Adrenal gland (tissue), 5 donors: Measurements from ENCODE around the gene COL23A1.

ENCODE experiments used
- CTCF ChIP-seq, 6 experiments: fragments of 450-650 bp in 4 of 6; fragments of 200-600 bp in 2 of 6; sonication (generic) in 1 of 6; IDR thresholded peaks; 1 replicate in 5 of 6; 2 replicates in 1 of 6; pipeline versions ENCODE4 v1.5.1 to v1.8.0; 2016 to 2021; ENCODE audit warnings: antibody characterized with exemption in 6 of 6, mild to moderate bottlenecking in 2 of 6, moderate library complexity in 1 of 6
- POLR2A ChIP-seq, 2 donors: fragments of 450-650 bp; IDR thresholded peaks; one replicate each; pipeline ENCODE4 v1.6.1; 2017; ENCODE audit warnings: antibody characterized with exemption in 2 of 2, mild to moderate bottlenecking in 2 of 2, moderate library complexity in 1 of 2
- donor health status: DM: no; HTN: no; CAD: no.

GRCh38 chr5:178431063-178431781 is 159.0 kb downstream of the COL23A1 start:
- TF ChIP-seq POLR2A (IDR thresholded peaks at IDR 0.05) (no peak), CTCF (IDR thresholded peaks at IDR 0.05) (no peak)
